Activated T-cell treated with anti-CD3 and anti-CD28 coated beads for 1 hour (primary cell): ENCODE data around the gene METTL23.
A peak's percentile ranks its signal among the peaks of the same experiment; 100 is the strongest.
"Not testable (repeated sequence)": the region's sequence is repeated elsewhere in the genome, so short reads cannot be mapped to it uniquely, and the experiment has no call there.

Experiments
- DNase-seq: peaks from one replicate; pipeline ENCODE4 v3.0.0-alpha.2; 2020; ENCODE audit warnings: low read depth

The METTL23 gene

DNA sequence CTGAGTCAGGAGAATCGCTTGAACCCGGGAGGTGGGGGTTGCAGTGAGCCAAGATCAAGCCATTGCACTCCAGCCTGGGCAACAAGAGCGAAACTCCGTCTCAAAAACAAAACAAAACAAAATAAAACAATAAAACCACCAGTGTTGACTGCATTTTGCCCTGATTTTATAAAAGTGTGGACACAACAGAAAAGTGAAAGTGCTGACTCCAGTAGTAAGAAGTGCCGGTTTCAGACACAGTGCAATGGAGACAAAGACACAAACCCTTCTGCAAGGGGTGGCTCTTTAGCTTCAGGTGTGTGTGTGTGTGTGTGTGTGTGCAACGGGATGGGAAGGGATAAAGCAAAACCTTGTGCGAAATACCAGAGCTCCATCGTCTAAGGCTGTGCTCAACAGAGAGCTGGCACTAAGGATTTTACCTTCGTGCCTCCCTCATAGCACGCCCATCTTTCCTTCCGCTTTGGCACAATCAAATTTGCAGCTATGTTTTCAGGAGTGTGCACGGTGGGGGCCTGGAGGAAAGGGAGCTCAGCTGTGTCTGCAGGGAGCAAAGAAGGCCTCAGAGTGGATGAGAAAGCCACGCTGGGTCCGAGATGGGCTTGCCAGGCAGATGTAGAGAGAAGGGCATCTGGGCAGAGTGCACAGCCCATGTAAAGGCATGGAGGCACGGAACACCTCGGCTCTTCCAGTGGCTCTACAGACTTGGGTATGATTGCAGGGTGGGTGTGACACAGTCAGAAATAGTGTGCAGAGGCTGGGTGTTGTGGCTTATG, 31.4 kb upstream of the METTL23 start:
- no peak for DNase-seq

DNA sequence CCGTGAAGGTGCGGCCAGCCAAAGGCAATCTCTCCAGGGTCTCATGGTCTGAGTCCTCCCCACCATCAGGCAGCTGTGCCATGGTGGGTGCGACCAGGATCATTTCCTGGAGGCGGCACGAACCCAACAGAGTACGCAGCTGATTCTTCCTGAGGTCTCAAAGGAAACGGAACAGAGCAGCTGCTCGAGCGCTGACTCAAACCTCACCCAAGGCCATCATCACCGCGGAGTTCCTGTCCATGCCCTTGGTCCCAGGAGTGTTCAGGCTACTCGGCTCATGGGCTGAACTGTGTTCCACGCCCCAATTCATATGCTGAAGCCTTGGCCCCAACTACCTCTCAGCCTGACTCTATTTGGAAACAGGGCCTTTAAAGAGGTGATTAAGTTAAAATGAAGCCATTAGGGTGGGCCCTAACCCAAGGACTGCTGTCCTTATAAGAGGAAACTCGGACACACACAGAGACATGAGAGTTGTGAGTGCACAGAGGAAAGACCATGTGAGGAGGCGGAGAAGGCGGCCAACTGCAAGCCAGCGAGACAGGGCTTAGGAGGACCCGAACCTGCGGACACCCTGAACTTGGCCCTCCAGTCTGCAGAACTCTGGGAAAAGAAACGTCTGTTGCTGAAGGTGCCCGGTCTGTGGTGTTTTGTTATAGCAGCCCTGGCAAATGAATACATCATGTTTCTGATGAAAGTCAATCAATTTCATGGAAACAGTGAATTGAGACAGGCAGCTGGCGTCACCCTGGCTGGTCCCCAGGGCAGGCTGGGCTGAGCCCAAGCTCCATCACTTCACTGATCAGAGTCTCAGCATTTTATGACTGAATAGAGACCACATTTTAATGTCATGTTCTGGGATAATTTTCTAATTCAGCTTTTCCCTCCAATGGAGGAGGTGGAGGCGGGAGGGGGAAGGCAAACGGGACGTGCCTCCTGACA, 29.6 kb upstream of the METTL23 start:
- no peak for DNase-seq

DNA sequence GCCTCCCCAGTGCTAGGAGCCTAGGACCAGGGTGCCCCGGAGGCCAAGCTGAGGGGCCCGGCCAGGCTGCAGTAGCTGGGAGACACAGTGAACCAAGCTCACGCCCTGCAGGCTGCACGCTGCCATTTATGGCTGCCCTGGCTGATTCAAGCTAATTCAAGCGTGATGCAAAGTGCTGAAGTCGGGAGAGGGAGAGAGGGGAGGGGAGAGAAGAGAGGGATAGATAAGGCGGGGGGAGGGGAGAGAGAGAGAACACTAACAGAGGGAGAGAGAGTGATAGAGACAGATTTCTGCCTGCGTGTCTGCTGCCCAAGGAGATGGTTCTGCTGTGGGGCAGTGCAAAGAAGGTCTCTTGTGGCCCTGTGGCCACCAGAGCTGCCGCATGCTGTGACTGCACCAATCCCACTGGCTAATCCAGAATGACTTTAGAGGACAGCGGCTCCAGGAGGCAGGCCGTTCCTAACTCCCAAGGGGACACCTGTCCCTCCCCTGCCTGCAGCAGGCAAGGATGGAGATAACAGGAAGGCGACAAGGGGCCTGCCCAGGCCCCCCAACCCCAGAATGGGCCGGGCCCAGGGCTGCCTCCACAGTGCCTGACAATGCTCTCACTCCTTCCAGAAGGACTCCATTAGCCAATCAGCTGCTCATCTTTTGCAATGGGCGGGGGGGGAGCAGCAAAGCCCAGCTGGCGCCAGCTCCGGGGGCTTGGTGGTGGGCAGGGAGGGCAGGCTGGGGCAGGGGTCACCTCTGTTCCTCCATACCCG, 28.8 kb upstream of the METTL23 start:
- no peak for DNase-seq

DNA sequence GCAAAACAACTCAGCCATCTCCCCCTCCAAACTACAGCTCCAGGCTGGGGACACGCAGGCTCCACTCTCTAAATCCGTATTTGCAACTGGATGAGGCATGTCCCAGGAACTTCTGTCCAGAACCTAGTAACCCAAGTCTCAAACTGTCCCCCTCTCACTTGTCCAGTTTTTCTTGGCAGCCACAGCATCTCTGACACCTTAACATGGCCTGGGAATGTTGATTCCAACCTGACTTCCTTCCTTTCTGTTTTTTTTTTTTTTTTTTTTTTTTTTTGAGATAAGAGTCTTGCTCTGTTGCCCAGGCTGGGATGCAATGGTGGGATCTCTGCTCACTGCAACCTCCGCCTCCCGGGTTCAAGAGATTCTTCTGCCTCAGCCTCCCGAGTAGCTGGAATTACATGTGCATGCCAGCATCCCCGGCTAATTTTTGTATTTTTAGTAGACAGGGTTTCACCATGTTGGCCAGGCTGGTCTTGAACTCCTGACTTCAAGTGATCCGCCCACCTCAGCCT, 28.1 kb upstream of the METTL23 start:
- DNase-seq = not testable (repeated sequence)

DNA sequence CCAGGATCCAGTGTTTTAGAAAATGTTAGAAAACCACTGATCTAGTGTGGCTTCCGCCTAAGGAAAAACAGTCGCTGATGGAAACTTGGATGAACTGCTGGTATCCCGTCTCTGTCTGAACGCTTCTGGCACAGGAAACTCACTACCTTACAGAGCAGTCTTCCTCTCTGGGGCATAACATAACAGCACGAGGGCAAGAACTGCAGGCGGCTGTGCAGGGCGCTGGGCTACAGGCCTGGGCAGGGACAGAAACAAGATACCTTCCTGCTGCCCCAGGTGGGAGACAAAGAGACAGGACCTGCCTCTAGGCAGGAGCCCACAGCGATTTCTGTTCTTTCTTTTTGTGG, 26.4 kb upstream of the METTL23 start:
- DNase-seq = no peak

DNA sequence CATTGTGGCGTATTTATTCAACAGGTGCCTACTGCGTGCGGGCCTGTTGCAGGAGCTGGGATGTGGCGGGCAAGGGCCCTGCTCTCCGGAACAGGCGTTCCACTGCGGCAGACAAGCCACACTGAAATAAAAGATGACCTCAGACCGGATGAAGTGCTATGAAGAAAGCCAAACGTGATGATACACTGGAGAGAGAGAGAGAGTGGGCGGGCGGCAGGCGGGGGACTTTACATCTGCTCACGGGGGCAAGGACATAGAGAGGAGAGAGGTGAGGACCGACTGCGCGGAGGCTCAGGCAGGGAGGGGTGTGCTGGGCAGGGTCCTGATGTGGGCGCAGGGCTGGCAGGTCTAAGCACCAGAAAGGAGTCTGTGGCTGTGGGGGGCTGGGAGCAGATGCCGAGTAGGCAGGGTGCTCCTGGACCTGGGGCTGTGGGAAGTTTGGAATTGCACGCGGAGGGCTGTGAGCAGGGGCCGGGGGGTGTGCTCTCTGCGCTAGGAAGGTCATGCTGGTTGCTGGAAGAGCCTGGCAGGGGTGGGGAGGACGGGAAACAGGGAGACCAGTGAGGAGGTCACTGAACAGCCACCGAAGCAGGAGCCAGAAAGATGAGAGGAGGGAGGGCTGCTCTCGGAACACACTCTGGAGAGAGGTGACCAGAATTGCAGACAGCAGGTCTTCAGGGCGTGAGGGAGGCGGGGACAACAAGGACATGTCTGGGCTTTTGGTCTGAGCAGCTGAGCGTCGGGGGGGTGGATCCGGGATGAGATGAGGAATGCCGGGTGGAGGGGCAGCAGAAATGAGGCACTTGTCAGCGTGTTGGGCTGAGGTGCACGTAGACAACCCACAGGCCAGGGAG, 25.8 kb upstream of the METTL23 start:
- DNase-seq = no peak

DNA sequence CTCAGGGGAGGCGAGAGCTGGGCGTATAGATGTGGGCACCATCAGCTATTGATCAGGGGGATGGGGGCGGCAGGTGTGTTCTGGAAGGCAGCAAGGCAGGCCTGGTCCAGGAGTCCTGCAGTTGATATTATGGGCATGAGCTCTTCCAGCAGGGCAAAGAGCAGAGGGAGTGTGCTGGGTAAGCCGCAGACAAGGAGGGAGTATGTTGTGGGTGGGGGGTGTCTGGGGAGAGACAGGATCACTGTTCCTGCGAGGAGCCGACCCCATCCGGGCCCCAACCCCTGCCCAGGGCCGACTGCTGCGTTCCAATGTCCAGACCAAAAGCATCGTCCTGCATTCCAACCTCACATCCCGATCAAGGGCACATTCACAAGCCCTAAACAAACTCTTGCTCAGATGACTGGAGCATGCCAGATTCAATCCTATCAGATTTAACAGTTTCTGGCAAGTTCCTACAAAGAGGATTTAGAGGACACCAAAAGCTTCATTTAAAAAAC, 25.1 kb upstream of the METTL23 start:
- no peak for DNase-seq

DNA sequence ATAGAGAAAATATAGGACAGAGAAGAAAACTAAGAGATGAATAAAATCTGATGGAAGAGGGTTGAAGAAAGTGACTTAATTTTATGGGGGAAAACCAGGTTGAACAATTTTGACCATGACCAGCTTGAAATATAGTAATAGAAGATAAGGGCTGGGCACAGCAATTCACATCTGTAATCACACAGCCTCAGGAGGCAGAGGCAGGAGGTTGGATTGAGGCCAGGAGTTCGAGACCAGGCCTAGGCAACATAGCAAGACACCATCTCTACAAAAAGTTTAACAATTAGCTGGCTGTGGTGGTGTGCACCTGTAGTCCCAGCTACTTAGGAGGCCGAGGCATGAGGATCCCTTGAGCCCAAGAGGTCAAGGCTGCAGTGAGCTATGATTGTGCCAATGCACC, 24.6 kb upstream of the METTL23 start:
- no peak for DNase-seq

DNA sequence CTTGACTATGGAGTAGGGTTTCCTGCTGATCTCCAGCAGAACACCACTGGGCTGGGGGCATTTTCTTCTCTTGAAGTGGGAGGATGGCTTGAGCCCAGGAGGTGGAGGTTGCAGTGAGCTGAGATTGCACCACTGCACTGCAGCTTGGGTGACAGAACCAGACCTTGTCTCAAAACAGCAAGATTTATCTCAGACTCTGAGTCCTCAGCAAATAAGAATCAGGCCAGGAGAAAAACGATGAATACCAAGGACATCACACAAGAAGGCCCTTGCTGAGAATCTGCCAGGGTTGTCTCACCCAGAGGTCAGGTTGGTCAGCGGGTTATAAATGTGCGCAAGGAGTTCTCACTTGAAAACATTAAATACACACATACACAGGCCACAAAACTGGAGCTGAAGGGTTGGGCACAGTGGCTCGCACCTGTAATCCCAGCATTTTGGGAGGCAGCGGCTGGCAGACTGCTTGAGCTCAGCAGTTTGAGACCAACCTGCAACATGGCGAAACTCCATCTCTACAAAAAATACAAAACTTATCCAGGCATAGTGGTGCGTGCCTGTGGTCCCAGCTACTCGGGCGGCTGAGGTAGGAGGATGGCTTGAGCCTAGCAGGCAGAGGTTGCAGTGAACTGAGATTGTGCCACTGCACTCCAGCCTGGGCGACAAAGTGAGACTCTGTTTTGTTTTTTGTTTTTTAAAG, 23.6 kb upstream of the METTL23 start:
- DNase-seq = no peak

DNA sequence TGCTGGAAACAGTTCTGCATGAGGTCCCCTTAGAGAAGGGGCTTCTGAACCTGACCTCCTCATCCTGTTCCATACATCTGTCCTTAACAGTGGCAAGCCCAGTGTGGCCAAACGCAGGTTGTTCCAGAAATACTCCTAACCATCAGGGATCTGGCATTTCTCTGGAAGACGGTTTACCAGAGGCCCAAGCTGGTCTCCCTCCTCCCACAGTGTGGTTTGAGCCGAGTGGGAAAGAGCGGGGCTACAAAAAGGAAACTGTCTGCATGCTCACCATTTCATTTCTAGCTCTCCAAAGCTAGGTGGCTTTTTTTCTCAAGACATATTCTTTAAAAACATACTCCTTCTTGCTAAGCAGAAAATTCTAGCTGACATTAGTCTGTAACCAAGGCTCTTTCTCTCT, 21.8 kb upstream of the METTL23 start:
- DNase-seq = no peak

DNA sequence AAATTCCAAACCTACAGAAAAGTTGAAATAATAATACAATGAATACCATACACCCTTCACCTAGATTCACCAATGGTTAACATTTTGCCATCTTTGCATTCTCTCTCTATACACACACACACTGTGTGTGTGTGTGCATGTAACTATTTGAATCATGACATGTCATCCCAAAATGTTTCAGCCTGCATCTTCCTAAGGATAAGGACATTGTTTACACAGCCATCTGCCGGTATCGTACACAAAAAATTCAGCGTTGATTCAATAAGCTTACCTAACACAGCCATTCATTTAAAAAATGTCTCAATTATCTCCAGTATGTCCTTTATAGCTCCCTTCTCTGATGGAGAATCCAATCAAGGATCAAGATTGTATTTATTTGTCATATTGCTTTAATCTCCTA, 19.8 kb upstream of the METTL23 start:
- DNase-seq = no peak

DNA sequence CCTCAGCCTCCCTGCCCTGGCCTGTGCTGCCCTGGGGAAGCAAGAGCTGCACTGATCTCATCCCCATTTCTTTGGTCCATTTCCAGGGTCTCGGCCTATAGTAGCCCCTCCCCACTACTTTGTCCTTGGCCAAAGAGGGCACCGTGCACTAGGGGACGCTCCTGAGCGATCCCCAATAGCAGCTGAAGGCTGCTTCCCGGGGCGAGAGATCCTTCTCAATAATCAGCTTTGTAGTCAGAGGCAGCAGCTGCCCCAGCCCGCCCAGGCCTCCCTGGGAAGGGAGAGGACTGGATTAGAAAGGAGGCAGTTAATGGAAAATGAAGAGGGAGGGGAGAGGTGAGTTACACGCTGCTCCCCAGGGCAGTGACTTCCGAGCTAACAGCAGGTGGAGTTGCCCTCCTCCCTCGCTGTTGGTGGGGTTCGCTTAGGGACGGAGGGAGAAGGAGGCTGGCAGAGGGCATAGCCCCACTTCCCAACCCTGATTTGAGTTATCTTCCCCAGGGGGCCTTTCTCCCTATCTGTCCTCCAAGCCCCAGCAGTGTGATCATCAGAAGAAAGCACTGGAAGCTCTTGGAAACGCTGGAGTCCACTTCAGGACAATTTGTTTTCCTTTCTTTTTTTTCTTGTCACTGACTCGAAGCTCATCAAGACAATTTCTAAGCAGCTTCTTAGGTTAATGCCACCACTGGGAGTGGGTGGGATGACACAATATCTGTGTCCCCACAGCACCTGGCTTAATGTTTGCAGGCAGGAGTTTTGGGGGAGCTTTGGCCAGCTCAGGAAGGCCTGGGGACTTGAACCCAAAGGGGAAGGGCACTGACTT, 18.4 kb upstream of the METTL23 start:
- no peak for DNase-seq

DNA sequence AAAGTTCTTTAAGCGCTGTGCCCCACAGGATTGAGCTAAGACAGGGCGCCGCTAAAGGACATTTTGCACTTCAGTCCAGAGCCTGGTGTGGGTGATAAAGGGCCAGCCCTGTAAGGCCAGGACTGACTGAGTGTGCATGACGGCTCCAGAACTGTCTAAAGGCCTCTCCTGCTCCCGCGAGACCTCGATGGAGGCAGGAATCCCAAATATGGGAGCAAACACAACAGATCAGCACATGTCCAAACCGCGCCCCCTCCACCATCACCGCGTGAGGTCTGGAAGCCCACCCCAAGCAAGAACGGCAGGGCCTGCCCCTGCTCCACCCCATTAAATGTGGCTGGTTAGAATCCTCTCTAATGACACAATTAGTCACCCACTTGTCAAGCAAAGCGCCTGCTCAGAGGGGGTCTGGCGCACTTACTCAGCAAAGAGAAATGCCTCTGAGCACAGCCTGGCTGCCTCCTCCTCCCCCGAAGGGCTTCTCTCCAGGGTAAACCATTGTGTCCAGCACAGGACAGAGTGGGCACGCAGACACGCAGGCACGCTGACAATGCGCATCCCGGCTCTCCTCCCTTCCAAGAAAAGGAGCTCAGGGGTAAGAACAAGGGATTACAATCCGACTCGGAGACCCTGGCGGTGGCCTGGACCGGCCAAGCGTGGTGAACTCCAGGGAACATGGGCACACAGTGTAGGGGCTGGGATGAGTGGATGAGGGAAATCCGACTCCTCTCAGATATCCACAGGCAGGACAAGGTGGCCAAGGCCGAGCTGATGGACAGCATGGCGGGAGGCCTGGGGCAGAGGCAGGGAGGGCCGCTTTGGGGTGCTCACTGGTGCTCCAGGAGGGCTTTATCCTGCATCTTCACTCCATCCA, 17.3 kb upstream of the METTL23 start:
- DNase-seq = no peak

DNA sequence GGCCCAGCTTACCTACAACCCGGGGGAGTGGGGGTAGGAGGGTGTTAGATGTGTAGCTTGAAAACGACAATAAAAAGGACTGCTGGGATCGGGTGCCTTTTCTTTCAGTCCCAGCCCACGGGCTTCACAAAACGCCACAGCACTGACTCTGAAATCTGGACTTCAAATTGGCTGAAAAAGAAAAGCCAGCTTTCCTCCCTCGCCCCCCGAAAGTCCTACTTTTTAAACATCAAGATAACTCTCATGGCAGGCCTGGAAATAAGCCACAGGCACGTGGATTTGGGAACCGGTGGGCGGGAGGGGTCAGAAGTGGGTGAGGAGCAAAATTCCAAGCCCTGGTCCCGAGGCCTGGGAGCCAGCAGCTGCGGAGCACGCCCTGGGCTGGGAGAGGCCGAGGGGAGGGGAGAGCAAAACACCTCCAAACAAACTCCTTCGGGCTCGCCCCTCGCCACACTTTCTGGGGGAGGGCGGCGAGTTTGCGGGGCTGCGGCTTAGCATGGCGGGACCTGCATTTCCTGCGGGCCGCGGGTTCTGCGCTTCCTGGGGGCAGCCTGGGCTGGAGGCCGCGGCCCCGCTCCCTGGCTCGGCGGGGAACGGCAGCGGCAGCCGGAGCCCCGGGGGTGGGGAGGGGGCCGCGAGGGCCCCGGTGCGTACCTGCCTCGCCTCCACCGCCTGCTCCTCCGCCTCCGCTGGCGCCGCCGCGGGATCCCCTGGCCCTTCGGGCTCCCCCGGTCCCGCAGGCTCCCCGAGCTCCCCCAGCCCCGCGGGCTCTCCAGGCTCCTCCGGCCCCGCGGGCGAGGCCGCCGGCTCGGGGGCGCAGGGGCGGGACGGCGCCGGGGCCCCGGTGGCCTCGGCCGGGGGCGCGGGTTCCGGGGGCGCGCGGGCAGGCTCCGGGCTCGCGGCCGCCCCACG, 16.4 kb upstream of the METTL23 start:
- DNase-seq = not testable (repeated sequence)

DNA sequence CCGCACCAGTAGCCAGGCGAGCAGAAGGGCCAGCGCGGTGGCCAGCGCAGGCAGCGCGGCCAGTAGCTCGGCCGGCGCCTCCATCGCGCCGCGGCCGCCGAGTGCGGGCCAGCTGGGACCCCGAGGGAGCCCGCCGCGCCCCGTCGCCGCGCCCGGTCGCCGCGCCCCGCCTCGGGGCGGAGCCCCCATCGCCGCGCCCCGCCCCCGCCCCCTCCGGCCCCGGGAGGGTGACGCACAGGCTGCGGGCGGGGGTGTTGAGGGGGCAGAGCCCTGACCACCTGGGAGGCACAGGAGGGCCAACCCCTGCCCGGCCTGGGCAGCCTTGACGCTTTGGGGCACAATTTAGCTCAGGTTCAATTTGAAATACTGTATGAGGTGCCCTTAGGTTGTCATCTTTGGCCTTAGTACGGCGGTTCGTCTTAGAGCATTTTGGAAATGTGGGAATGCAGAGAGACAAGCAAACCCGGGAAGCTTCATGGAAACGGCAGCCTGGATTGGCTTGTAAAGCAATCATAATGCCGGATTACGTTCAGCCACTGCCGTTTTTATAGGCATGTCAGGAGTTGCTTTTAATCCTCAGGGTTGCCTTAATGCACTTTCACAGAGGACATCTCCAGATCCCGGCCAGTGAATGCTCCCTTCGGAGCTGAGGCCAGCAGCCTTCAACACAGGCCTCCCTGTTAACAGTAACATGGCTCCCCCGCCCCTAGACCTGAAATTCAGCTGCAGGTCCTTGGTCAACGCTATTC, 15.6 kb upstream of the METTL23 start, which contains the start of gene MXRA7:
Gene MXRA7 (minus strand): TSS at position 103 of the 749 bp plus-strand sequence. CDS start 19 bp downstream, at position 84.
- DNase-seq = peak; percentile 52

DNA sequence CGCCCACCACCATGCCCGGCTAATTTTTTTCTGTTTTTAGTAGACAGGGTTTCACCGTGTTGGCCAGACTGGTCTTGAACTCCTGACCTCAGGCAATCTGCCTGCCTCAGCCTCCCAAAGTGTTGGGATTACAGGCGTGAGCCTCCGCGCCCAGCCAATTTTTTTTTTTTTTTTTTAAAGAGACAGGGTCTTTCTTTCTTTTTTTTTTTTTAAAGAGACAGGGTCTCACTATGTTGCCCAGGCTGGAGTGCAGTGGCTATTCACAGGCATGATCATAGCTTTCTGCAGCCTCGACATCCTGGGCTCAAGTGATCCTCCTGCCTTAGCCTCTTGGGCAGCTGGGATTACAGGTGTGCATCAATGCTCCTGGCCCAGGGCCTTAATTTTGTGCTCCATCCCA, 14.3 kb upstream of the METTL23 start:
- not testable (repeated sequence) for DNase-seq

DNA sequence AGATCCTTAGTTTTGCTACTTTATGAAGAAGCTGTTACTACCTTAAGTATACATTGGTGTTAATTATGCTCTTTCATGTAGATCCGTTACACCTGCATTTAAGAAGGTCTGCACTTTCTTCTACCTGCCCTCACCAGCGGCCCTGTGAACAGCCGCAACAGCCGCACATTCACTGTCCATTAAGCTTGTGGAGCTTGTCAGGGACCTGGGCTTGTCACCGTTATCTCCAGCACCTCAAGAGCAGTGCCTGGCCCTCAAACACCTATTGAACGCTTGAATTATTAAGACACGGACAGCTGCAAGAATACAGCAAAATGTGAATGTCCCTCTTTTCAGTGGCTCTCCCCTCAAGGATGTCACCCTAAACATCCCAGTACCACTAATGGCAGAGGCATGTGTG, 12.9 kb upstream of the METTL23 start:
- no peak for DNase-seq
